Liver (tissue), 3 donors: ENCODE results near the gene EPHB2.

Source experiments
- EGR1 ChIP-seq, 2 donors: IDR thresholded peaks; 2 replicates each; pipeline ENCODE4 v1.6.1; 2016 to 2018; ENCODE audit warnings: antibody characterized with exemption in 2 of 2, low read depth in 2 of 2
- JUND ChIP-seq, 2 donors: IDR thresholded peaks; 2 replicates each; pipeline ENCODE4 v1.6.1; 2016; ENCODE audit warnings: antibody characterized with exemption in 2 of 2
- SP1 ChIP-seq: IDR thresholded peaks from 2 replicates; pipeline ENCODE4 v1.6.1; 2018; ENCODE audit warnings: antibody characterized with exemption, mild to moderate bottlenecking
- TF ChIP-seq, protein P1 (sequence below): fragments of 150-350 bp; IDR thresholded peaks from 2 replicates; pipeline ENCODE4 v1.5.1; 2017; ENCODE audit warnings: improper control_type of control experiment, low read depth, low read length; ENCODE audit not compliant: missing input control
- donor health status: healthy.
- donor health status: healthy.

DNA sequence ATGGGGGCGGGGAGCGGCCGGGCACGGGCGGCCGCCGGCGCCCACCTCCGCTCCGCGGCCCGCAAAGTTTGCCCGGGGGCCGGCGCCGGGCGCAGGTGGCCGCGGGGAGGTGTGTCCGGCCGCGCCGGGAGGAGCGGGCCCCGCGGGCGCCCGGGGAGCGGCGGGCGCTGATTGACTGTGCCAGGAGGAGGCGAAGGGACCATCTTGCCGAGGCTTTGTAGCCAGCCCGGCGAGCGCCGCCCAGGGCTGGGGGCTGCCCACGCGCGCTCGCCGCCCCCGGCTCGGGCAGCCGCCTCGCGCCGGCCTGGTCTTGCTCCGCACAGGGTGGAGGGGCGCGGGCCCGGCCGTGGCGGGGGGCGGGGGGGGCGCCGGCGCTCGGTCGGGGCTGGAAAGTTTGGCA is 432 bp downstream of the EPHB2 start:
- TF ChIP-seq EGR1 (IDR thresholded peaks at IDR 0.05; ENCODE audit: low read depth in 2 of 2) = no peak
- TF ChIP-seq SP1 = no peak
- TF ChIP-seq, protein P1, sequence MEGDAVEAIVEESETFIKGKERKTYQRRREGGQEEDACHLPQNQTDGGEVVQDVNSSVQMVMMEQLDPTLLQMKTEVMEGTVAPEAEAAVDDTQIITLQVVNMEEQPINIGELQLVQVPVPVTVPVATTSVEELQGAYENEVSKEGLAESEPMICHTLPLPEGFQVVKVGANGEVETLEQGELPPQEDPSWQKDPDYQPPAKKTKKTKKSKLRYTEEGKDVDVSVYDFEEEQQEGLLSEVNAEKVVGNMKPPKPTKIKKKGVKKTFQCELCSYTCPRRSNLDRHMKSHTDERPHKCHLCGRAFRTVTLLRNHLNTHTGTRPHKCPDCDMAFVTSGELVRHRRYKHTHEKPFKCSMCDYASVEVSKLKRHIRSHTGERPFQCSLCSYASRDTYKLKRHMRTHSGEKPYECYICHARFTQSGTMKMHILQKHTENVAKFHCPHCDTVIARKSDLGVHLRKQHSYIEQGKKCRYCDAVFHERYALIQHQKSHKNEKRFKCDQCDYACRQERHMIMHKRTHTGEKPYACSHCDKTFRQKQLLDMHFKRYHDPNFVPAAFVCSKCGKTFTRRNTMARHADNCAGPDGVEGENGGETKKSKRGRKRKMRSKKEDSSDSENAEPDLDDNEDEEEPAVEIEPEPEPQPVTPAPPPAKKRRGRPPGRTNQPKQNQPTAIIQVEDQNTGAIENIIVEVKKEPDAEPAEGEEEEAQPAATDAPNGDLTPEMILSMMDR = no peak
- TF ChIP-seq JUND (IDR thresholded peaks at IDR 0.05) = no peak
